Embryonic facial prominence (tissue), 1 donor: ENCODE results near the gene RAPGEF4.

Source experiments
- DNase-seq: peaks from one replicate; pipeline ENCODE4 v3.0.0-alpha.2; 2016; ENCODE audit errors: extremely low spot score

Gene RAPGEF4

GRCh38 chr2:172823261-172823850 lies 87.7 kb downstream of the RAPGEF4 start:
- no peak for DNase-seq

GRCh38 chr2:172826522-172826921 lies 90.9 kb downstream of the RAPGEF4 start:
- DNase-seq: no peak

- no peak for DNase-seq
These were observed 93.6 kb downstream of the RAPGEF4 start for GRCh38 chr2:172829229-172829628.

GRCh38 chr2:172830482-172830881 lies 94.8 kb downstream of the RAPGEF4 start:
- DNase-seq: no peak

- DNase-seq: no peak
These were observed 98.3 kb downstream of the RAPGEF4 start for GRCh38 chr2:172833898-172834297.

GRCh38 chr2:172834881-172835280 lies 99.2 kb downstream of the RAPGEF4 start:
- DNase-seq: no peak

GRCh38 chr2:172836347-172836821 lies 100.7 kb downstream of the RAPGEF4 start:
- DNase-seq: no peak

GRCh38 chr2:172836827-172837226 lies 101.2 kb downstream of the RAPGEF4 start:
- no peak for DNase-seq

- no peak for DNase-seq
These were observed 103.8 kb downstream of the RAPGEF4 start for GRCh38 chr2:172839446-172839845.

GRCh38 chr2:172842511-172843265 lies 107.0 kb downstream of the RAPGEF4 start:
- DNase-seq: no peak

- no peak for DNase-seq
These were observed 107.6 kb downstream of the RAPGEF4 start for GRCh38 chr2:172843266-172843582.

GRCh38 chr2:172843902-172844715 lies 108.5 kb downstream of the RAPGEF4 start:
- no peak for DNase-seq

- DNase-seq: no peak
These were observed 109.5 kb downstream of the RAPGEF4 start for GRCh38 chr2:172845028-172845630.

- DNase-seq: no peak
These were observed 110.9 kb downstream of the RAPGEF4 start for GRCh38 chr2:172846551-172846950.

- DNase-seq: no peak
These were observed 111.5 kb downstream of the RAPGEF4 start for GRCh38 chr2:172847188-172847587.

- DNase-seq: no peak
These were observed 112.9 kb downstream of the RAPGEF4 start for GRCh38 chr2:172848519-172848918.

- no peak for DNase-seq
These were observed 114.0 kb downstream of the RAPGEF4 start for GRCh38 chr2:172849519-172850217.

GRCh38 chr2:172855588-172855987 lies 119.9 kb downstream of the RAPGEF4 start:
- no peak for DNase-seq

GRCh38 chr2:172856606-172857005 lies 121.0 kb downstream of the RAPGEF4 start:
- no peak for DNase-seq

- DNase-seq: no peak
These were observed 122.8 kb downstream of the RAPGEF4 start for GRCh38 chr2:172858473-172858745.

- no peak for DNase-seq
These were observed 124.1 kb downstream of the RAPGEF4 start for GRCh38 chr2:172859581-172860335.
